ENCODE measurements around the gene GPC6.
A peak's percentile ranks its signal among the peaks of the same experiment; 100 is the strongest.

Gene GPC6

GRCh38 chr13:94395860-94396259, 1169.3 kb downstream of the GPC6 start:
- H3K4me3 ChIP-seq (ENCODE audit: low read length): no peak overlapping the region
- DNase-seq (ENCODE audit: low read depth): no peak
- no peaks in the 10 kb centered on the region for H3K27me3 ChIP-seq (replicated peaks; ENCODE audit: control insufficient read depth, insufficient read depth, low read length)
- no peak overlapping the region for H3K9ac ChIP-seq (ENCODE audit: low read length)
- H3K36me3 ChIP-seq (ENCODE audit: control insufficient read depth, insufficient read depth, low read length, severe bottlenecking): peaks cover 8% of the 10 kb centered on the region
- no peaks in the 10 kb centered on the region for H3K4me1 ChIP-seq (ENCODE audit: control insufficient read depth, insufficient read depth, low read length)
- H3K9me3 ChIP-seq (ENCODE audit: control insufficient read depth, low read length): no peaks in the 10 kb centered on the region

DNA sequence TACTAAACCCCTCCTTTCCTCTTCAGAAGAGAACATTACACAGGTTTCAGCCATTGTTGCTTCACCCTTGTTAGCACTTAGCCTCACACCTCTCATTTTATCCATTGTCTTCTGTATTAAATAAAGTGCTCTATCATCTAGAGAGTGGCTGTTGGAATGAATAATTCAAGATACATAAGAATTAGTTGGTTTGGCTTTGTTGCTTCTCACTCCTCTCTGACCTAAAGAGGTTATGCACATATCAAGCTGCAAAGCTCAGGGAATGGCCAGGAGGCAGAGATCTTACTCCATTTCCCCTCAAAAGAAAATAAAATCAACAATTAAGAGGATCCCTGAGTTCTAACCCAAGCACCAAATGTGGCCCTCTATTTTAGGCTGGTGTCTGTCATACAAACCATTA, 1173.2 kb downstream of the GPC6 start:
- H3K9ac ChIP-seq (ENCODE audit: low read length): no peak overlapping the region

DNA sequence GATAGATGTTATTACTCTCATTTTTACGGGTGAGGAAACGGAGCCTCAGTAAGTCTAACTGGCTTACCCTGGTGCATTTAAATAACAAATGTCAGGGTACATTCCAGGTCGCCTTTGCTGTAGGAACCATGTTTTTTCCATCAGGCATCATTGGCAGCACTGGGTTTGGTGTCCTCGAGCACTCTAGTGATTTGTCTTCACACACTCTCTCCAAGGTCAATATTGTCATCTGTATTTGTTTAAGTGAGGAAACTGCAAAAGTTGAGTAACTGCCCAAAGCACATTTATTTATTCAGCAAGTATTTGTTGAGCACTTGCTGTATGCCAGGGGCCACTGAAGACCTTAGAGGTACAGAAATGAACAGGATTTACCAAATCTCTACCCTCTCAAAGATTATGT, 1174.3 kb downstream of the GPC6 start:
- H3K9me3 ChIP-seq (ENCODE audit: control insufficient read depth, low read length): no peaks in the 10 kb centered on the region
- peaks cover 14% of the 10 kb centered on the region for H3K36me3 ChIP-seq (ENCODE audit: control insufficient read depth, insufficient read depth, low read length, severe bottlenecking)
- no peak for DNase-seq (ENCODE audit: low read depth)
- no peaks in the 10 kb centered on the region for H3K4me1 ChIP-seq (ENCODE audit: control insufficient read depth, insufficient read depth, low read length)
- no peaks in the 10 kb centered on the region for H3K27me3 ChIP-seq (replicated peaks; ENCODE audit: control insufficient read depth, insufficient read depth, low read length)
- no peak overlapping the region for H3K4me3 ChIP-seq (ENCODE audit: low read length)
- no peak overlapping the region for H3K9ac ChIP-seq (ENCODE audit: low read length)

More for the DNA sequence above, 1173.2 kb downstream of the GPC6 start:
- Histone ChIP-seq H3K4me1 (ENCODE audit: control insufficient read depth, insufficient read depth, low read length) (no peaks in the 10 kb centered on the region), H3K9me3 (ENCODE audit: control insufficient read depth, low read length) (no peaks in the 10 kb centered on the region), H3K4me3 (ENCODE audit: low read length) (no peak overlapping the region), H3K27me3 (replicated peaks; ENCODE audit: control insufficient read depth, insufficient read depth, low read length) (no peaks in the 10 kb centered on the region), H3K36me3 (ENCODE audit: control insufficient read depth, insufficient read depth, low read length, severe bottlenecking) (peaks cover 14% of the 10 kb centered on the region)
- DNase-seq (ENCODE audit: low read depth): no peak

GRCh38 chr13:94408314-94409036, 1181.9 kb downstream of the GPC6 start:
- H3K4me3 ChIP-seq (ENCODE audit: low read length): no peak overlapping the region
- no peaks in the 10 kb centered on the region for H3K27me3 ChIP-seq (replicated peaks; ENCODE audit: control insufficient read depth, insufficient read depth, low read length)
- H3K36me3 ChIP-seq (ENCODE audit: control insufficient read depth, insufficient read depth, low read length, severe bottlenecking): peaks cover 6% of the 10 kb centered on the region
- peak; percentile 14 for DNase-seq (ENCODE audit: low read depth)
- H3K9ac ChIP-seq (ENCODE audit: low read length): no peak overlapping the region
- no peaks in the 10 kb centered on the region for H3K4me1 ChIP-seq (ENCODE audit: control insufficient read depth, insufficient read depth, low read length)
- H3K9me3 ChIP-seq (ENCODE audit: control insufficient read depth, low read length): no peaks in the 10 kb centered on the region

DNA sequence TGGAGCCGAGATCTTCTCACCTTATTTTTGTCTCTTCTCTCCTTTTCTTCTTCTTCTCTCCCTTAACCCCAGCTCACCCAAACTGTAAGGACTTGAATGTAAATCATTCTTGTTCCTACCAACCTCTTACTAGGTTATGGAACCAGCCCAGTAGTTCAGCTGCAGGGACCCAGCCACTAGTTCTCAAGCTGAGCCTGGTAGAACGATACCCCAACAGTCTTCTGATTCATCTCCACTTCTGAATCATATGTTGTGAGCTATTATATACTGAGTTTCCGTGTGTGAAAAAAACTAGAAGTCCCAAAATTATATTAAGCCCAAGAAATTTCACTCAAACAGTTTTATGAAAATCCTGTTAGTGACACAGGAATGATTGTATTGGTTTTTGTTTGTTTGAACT, 1185.1 kb downstream of the GPC6 start:
- Histone ChIP-seq H3K9me3 (ENCODE audit: control insufficient read depth, low read length) (no peaks in the 10 kb centered on the region), H3K27me3 (replicated peaks; ENCODE audit: control insufficient read depth, insufficient read depth, low read length) (no peaks in the 10 kb centered on the region)

GRCh38 chr13:94412870-94413597, 1186.4 kb downstream of the GPC6 start:
- Histone ChIP-seq H3K36me3 (ENCODE audit: control insufficient read depth, insufficient read depth, low read length, severe bottlenecking) (no peaks in the 10 kb centered on the region), H3K27me3 (replicated peaks; ENCODE audit: control insufficient read depth, insufficient read depth, low read length) (no peaks in the 10 kb centered on the region), H3K4me1 (ENCODE audit: control insufficient read depth, insufficient read depth, low read length) (peaks cover 6% of the 10 kb centered on the region), H3K4me3 (ENCODE audit: low read length) (no peak overlapping the region), H3K9me3 (ENCODE audit: control insufficient read depth, low read length) (no peaks in the 10 kb centered on the region), H3K9ac (ENCODE audit: low read length) (no peak overlapping the region)
- no peak for DNase-seq (ENCODE audit: low read depth)

More for the DNA sequence above, 1185.1 kb downstream of the GPC6 start:
- peaks cover 6% of the 10 kb centered on the region for H3K4me1 ChIP-seq (ENCODE audit: control insufficient read depth, insufficient read depth, low read length)
- H3K9ac ChIP-seq (ENCODE audit: low read length): no peak overlapping the region
- DNase-seq (ENCODE audit: low read depth): no peak
- H3K4me3 ChIP-seq (ENCODE audit: low read length): no peak overlapping the region
- no peaks in the 10 kb centered on the region for H3K36me3 ChIP-seq (ENCODE audit: control insufficient read depth, insufficient read depth, low read length, severe bottlenecking)

- no peaks in the 10 kb centered on the region for H3K27me3 ChIP-seq (replicated peaks; ENCODE audit: control insufficient read depth, insufficient read depth, low read length)
Observed at GRCh38 chr13:94413598-94413944, 1187.0 kb downstream of the GPC6 start.

DNA sequence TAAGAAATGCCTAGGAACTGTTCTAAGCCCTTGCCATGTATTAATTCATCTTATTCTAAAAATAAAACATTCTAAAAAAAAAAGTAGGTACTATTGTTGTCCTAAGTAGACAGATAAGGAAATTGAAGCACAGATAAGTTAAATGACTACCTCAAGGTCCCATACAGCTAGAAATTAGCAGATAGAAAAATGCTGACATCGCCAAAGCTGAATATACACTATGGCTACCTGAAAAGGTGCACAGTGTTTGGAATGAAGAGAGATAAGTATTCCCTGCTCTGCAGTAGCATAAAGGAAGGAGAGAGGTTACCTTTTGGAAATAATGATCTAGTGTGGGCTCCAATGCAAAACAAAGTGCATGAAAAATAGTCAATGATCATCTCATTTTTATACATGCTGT, 1187.5 kb downstream of the GPC6 start:
- Histone ChIP-seq H3K9me3 (ENCODE audit: control insufficient read depth, low read length) (no peaks in the 10 kb centered on the region), H3K4me3 (ENCODE audit: low read length) (no peak overlapping the region), H3K4me1 (ENCODE audit: control insufficient read depth, insufficient read depth, low read length) (peaks cover 6% of the 10 kb centered on the region), H3K9ac (ENCODE audit: low read length) (no peak overlapping the region), H3K36me3 (ENCODE audit: control insufficient read depth, insufficient read depth, low read length, severe bottlenecking) (no peaks in the 10 kb centered on the region), H3K27me3 (replicated peaks; ENCODE audit: control insufficient read depth, insufficient read depth, low read length) (no peaks in the 10 kb centered on the region)
- DNase-seq (ENCODE audit: low read depth): no peak

More at GRCh38 chr13:94413598-94413944, 1187.0 kb downstream of the GPC6 start:
- no peak overlapping the region for H3K9ac ChIP-seq (ENCODE audit: low read length)
- no peak overlapping the region for H3K4me3 ChIP-seq (ENCODE audit: low read length)
- no peak for DNase-seq (ENCODE audit: low read depth)
- no peaks in the 10 kb centered on the region for H3K9me3 ChIP-seq (ENCODE audit: control insufficient read depth, low read length)
- H3K4me1 ChIP-seq (ENCODE audit: control insufficient read depth, insufficient read depth, low read length): peaks cover 6% of the 10 kb centered on the region
- H3K36me3 ChIP-seq (ENCODE audit: control insufficient read depth, insufficient read depth, low read length, severe bottlenecking): no peaks in the 10 kb centered on the region

DNA sequence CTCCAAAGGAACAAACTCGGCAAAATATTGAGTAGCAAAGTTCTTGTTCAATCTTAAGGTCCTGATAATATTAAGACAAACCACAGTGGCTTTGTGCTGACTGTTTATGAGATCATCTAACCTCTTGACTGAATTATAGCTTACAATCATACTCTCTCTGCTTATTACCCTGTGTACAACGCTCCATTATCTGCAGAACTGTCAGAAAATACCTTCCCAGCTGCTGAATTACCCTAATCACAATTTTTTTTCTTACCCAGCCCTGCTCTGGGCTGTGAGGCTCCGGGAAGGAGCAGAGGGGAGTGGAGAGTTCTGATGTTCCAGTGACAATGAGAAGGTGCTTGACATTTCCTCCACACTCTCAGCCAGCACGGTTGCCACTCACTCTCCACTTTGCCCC, 1188.1 kb downstream of the GPC6 start:
- Histone ChIP-seq H3K9me3 (ENCODE audit: control insufficient read depth, low read length) (no peaks in the 10 kb centered on the region), H3K4me3 (ENCODE audit: low read length) (no peak overlapping the region), H3K27me3 (replicated peaks; ENCODE audit: control insufficient read depth, insufficient read depth, low read length) (no peaks in the 10 kb centered on the region), H3K4me1 (ENCODE audit: control insufficient read depth, insufficient read depth, low read length) (peaks cover 11% of the 10 kb centered on the region), H3K9ac (ENCODE audit: low read length) (no peak overlapping the region), H3K36me3 (ENCODE audit: control insufficient read depth, insufficient read depth, low read length, severe bottlenecking) (no peaks in the 10 kb centered on the region)
- DNase-seq (ENCODE audit: low read depth): no peak

DNA sequence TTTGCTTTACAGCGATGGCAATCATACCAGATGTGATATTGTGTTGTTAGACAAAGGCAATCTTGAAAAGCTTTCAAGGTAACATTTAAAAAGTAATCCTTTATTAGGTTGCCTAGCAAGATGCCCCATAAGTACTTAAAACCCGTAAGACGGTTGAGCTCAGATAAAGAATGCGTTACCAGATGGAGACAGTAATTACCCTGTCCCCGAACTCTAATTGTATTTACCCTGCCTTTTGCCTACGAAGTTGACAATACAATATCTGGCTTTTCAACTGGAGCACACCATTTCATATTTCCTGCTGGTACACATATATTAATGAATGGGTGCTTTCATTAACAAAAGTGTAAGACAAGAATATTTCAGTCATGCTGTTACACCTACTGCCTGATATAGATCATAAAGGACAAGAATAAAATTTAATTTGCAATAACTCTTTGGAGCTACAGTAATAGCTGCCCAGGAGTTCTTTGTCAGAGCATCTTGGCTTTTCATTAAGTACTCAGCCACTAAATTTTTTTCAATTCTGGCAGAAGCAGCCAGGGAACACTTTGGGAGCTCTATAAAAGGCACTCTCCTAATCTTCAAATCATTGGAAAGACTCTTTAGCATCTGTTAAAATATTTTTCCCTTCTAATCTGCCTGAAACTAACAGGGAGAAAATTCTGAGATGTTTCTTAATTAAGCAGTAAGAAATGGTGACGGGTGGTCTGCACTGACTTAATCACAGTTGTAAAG, 1189.1 kb downstream of the GPC6 start:
- Histone ChIP-seq H3K4me1 (ENCODE audit: control insufficient read depth, insufficient read depth, low read length) (peaks cover 14% of the 10 kb centered on the region), H3K27me3 (replicated peaks; ENCODE audit: control insufficient read depth, insufficient read depth, low read length) (no peaks in the 10 kb centered on the region), H3K9me3 (ENCODE audit: control insufficient read depth, low read length) (no peaks in the 10 kb centered on the region), H3K36me3 (ENCODE audit: control insufficient read depth, insufficient read depth, low read length, severe bottlenecking) (no peaks in the 10 kb centered on the region), H3K4me3 (ENCODE audit: low read length) (no peak overlapping the region), H3K9ac (ENCODE audit: low read length) (no peak overlapping the region)
- DNase-seq (ENCODE audit: low read depth): no peak

GRCh38 chr13:94416454-94417080, 1190.0 kb downstream of the GPC6 start:
- H3K9me3 ChIP-seq (ENCODE audit: control insufficient read depth, low read length): peaks cover 6% of the 10 kb centered on the region
- H3K4me3 ChIP-seq (ENCODE audit: low read length): no peak overlapping the region
- no peaks in the 10 kb centered on the region for H3K36me3 ChIP-seq (ENCODE audit: control insufficient read depth, insufficient read depth, low read length, severe bottlenecking)
- peaks cover 14% of the 10 kb centered on the region for H3K4me1 ChIP-seq (ENCODE audit: control insufficient read depth, insufficient read depth, low read length)
- peak; percentile 32 for DNase-seq (ENCODE audit: low read depth)
- H3K9ac ChIP-seq (ENCODE audit: low read length): no peak overlapping the region
- H3K27me3 ChIP-seq (replicated peaks; ENCODE audit: control insufficient read depth, insufficient read depth, low read length): no peaks in the 10 kb centered on the region

Measured in adipocyte (in vitro differentiated cells).